Activated gamma-delta T cell treated with anti-CD3 and anti-CD28 coated beads, Interleukin-2, amount 50 U/mL, for 16 hours (primary cell): ENCODE results near the gene ATP6AP2.
A peak's percentile ranks its signal among the peaks of the same experiment; 100 is the strongest.

ENCODE experiments used
- DNase-seq: peaks from one replicate; pipeline ENCODE4 v3.0.0-alpha.2; 2020; ENCODE audit warnings: low read depth

Gene ATP6AP2

GRCh38 chrX:40644176-40644575 lies 63.4 kb downstream of the ATP6AP2 start:
- no peak for DNase-seq

- peak; percentile 23 for DNase-seq
Observed at GRCh38 chrX:40644821-40645358, 64.1 kb downstream of the ATP6AP2 start.

- peak; percentile 9 for DNase-seq
Observed at GRCh38 chrX:40646489-40647306, 65.9 kb downstream of the ATP6AP2 start.

GRCh38 chrX:40647307-40648197 lies 66.8 kb downstream of the ATP6AP2 start, which contains the start of gene CXorf38:
Gene CXorf38 (minus strand): TSS chrX:40647561. CDS start chrX:40647520, 41 bp downstream.
- DNase-seq, result peak; percentile 95

- peak; percentile 76 for DNase-seq
Observed at GRCh38 chrX:40651620-40652223, 71.0 kb downstream of the ATP6AP2 start.

GRCh38 chrX:40652664-40653063 lies 71.9 kb downstream of the ATP6AP2 start:
- no peak for DNase-seq

GRCh38 chrX:40653535-40653934 lies 72.8 kb downstream of the ATP6AP2 start:
- no peak for DNase-seq
